ENCODE results near the gene MRTFA. TPM values are rescaled to one million over a fixed set of nuclear protein-coding genes. Genes with fewer than 3 reads are reported as not detected.

MRTFA gene
- total RNA-seq, 1 experiment from 2014 or later = 28.0 TPM

- H3K4me2 ChIP-seq (ENCODE audit: low read length) = no peak overlapping the region
- no peaks in the 10 kb centered on the region for H3K4me1 ChIP-seq (ENCODE audit: control insufficient read depth in 1 of 2, insufficient read depth in 2 of 2, low read length in 2 of 2)
- ATAC-seq (no peak), DNase-seq (ENCODE audit: low read depth, low spot score) (no peak)
- H3K9me3 ChIP-seq (ENCODE audit: control insufficient read depth in 1 of 2, insufficient read depth in 1 of 2, low read depth in 1 of 2, low read length in 2 of 2) = no peaks in the 10 kb centered on the region
- no TSS peak for BruUV-seq (replicated peaks)
- H4K20me1 ChIP-seq (ENCODE audit: insufficient read depth) = no peaks in the 10 kb centered on the region
- H3K9me2 ChIP-seq (ENCODE audit: insufficient read depth) = no peaks in the 10 kb centered on the region
- H3K4me3 ChIP-seq (replicated peaks in 1 of 2; ENCODE audit: low read depth in 1 of 2, low read length in 2 of 2) = no peak overlapping the region
- intact Hi-C loops (cut with micrococcal nuclease) = no loop called here
- POLR2A ChIA-PET = no interaction called here
- H3K27me3 ChIP-seq (ENCODE audit: insufficient read depth, low read length) = no peaks in the 10 kb centered on the region
- H3K36me3 ChIP-seq (ENCODE audit: control insufficient read depth in 1 of 2, insufficient read depth in 2 of 2, low read length in 2 of 2) = no peaks in the 10 kb centered on the region
- H2AFZ ChIP-seq (ENCODE audit: low read depth, low read length, poor library complexity, severe bottlenecking) = no peak overlapping the region
- TF ChIP-seq MAX (IDR thresholded peaks at IDR 0.05) (no peak), CTCF (IDR thresholded peaks at IDR 0.05 in 2 of 3, conservative IDR thresholded peaks at IDR 0.05 in 1 of 3; ENCODE audit: borderline replicate concordance in 1 of 3, insufficient read depth in 1 of 3, low read depth in 2 of 3, low read length in 2 of 3) (no peak), ELF1 (IDR thresholded peaks at IDR 0.05; ENCODE audit: borderline replicate concordance, low read depth) (no peak), POLR2AphosphoS5 (IDR thresholded peaks at IDR 0.05; ENCODE audit: low read depth, low read length) (no peak), JUND (IDR thresholded peaks at IDR 0.05) (no peak), SRF (IDR thresholded peaks at IDR 0.05; ENCODE audit: low read depth) (no peak), RAD21 (IDR thresholded peaks at IDR 0.05; ENCODE audit: low read depth) (no peak), REST (IDR thresholded peaks at IDR 0.05; ENCODE audit: low read depth) (no peak), ZBTB33 (IDR thresholded peaks at IDR 0.05; ENCODE audit: extremely low read depth, insufficient replicate concordance, low read length) (no peak), ZNF274 (IDR thresholded peaks at IDR 0.05; ENCODE audit: low read depth, low read length) (no peak), SIN3A (IDR thresholded peaks at IDR 0.05; ENCODE audit: low read depth) (no peak), EZH2 (IDR thresholded peaks at IDR 0.05) (no peak), YY1 (IDR thresholded peaks at IDR 0.05; ENCODE audit: extremely low read depth, insufficient replicate concordance, low read depth, low read length) (no peak)
- CTCF ChIA-PET = no interaction called here
- H3K27ac ChIP-seq (ENCODE audit: low read depth, low read length) = no peak overlapping the region
- no peak overlapping the region for H3K9ac ChIP-seq (ENCODE audit: low read length)
- H3K79me2 ChIP-seq (ENCODE audit: insufficient read depth, low read length) = no peaks in the 10 kb centered on the region
- RAD21 ChIA-PET (ENCODE audit: low non-redundant PET in 1 of 2, low total read pairs in 2 of 2, uncharacterized antibody in 2 of 2, unreplicated experiment in 2 of 2) = no interaction called here
These were observed 118.9 kb downstream of the MRTFA start for GRCh38 chr22:40517631-40518030.
